Medulla oblongata (tissue), 1 donor: ENCODE results near the gene JAKMIP2.
"Not testable (repeated sequence)": the region's sequence is repeated elsewhere in the genome, so short reads cannot be mapped to it uniquely, and the experiment has no call there.

ENCODE experiments used
- DNase-seq: peaks from one replicate; pipeline ENCODE4 v3.0.0-alpha.2; 2015; ENCODE audit errors: extremely low spot score

Gene JAKMIP2

GRCh38 chr5:147746986-147747385, 35.5 kb downstream of the JAKMIP2 start:
- DNase-seq: no peak

- DNase-seq: peak; percentile 62
Observed at GRCh38 chr5:147743678-147744374, 38.7 kb downstream of the JAKMIP2 start.

GRCh38 chr5:147743012-147743411, 39.5 kb downstream of the JAKMIP2 start:
- no peak for DNase-seq

- DNase-seq: no peak
Observed at GRCh38 chr5:147742151-147742550, 40.4 kb downstream of the JAKMIP2 start.

GRCh38 chr5:147740864-147741263, 41.7 kb downstream of the JAKMIP2 start:
- DNase-seq: no peak

GRCh38 chr5:147737921-147738320, 44.6 kb downstream of the JAKMIP2 start:
- no peak for DNase-seq

- no peak for DNase-seq
Observed at GRCh38 chr5:147735621-147736125, 46.9 kb downstream of the JAKMIP2 start.

GRCh38 chr5:147734894-147735293, 47.6 kb downstream of the JAKMIP2 start:
- DNase-seq: no peak

- DNase-seq: peak; percentile 55
Observed at GRCh38 chr5:147733075-147733474, 49.5 kb downstream of the JAKMIP2 start.

GRCh38 chr5:147732291-147732883, 50.1 kb downstream of the JAKMIP2 start:
- DNase-seq: peak; percentile 68

GRCh38 chr5:147731431-147732290, 50.9 kb downstream of the JAKMIP2 start:
- DNase-seq: peak; percentile 60

- no peak for DNase-seq
Observed at GRCh38 chr5:147727200-147727599, 55.3 kb downstream of the JAKMIP2 start.

GRCh38 chr5:147721191-147721960, 61.2 kb downstream of the JAKMIP2 start:
- DNase-seq: not testable (repeated sequence)

- DNase-seq: no peak
Observed at GRCh38 chr5:147713550-147714295, 68.8 kb downstream of the JAKMIP2 start.

GRCh38 chr5:147712598-147712997, 69.9 kb downstream of the JAKMIP2 start:
- DNase-seq: no peak

- DNase-seq: no peak
Observed at GRCh38 chr5:147712019-147712418, 70.5 kb downstream of the JAKMIP2 start.

GRCh38 chr5:147711019-147711418, 71.5 kb downstream of the JAKMIP2 start:
- no peak for DNase-seq

GRCh38 chr5:147708708-147709107, 73.8 kb downstream of the JAKMIP2 start:
- DNase-seq: no peak

GRCh38 chr5:147704544-147704943, 78.0 kb downstream of the JAKMIP2 start:
- DNase-seq: no peak

- DNase-seq: no peak
Observed at GRCh38 chr5:147701468-147701867, 81.1 kb downstream of the JAKMIP2 start.
